Urinary bladder (tissue), 4 donors: ENCODE results near the gene BCL7B. TPM values are rescaled to one million over a fixed set of nuclear protein-coding genes. Genes with fewer than 3 reads are reported as not detected.
A peak's percentile ranks its signal among the peaks of the same experiment; 100 is the strongest.

ENCODE experiments used
- DNase-seq: peaks from one replicate; pipeline ENCODE4 v3.0.0-alpha.2; 2015; ENCODE audit errors: extremely low spot score
- H3K27ac ChIP-seq: one replicate; pipeline ENCODE4 v1.5.1; 2013; ENCODE audit warnings: low read depth, mild to moderate bottlenecking, moderate library complexity
- H3K36me3 ChIP-seq: one replicate; pipeline ENCODE4 v1.6.1; 2013; ENCODE audit warnings: mild to moderate bottlenecking, moderate library complexity; ENCODE audit not compliant: insufficient read depth
- H3K4me1 ChIP-seq: one replicate; pipeline ENCODE4 v1.6.1; 2013; ENCODE audit warnings: mild to moderate bottlenecking, moderate library complexity; ENCODE audit not compliant: insufficient read depth
- H3K4me3 ChIP-seq: one replicate; pipeline ENCODE4 v1.5.1; 2013; ENCODE audit warnings: low read depth, low read length
- WGBS: extraction: QIAGEN DNeasy Blood & Tissue Kit; methylation state at CpG from one replicate; pipeline ENCODE4 v1.1.7; 2013; 5-methylcytosine and 5-hydroxymethylcytosine counted together
- polyA plus RNA-seq: library from polyadenylated mRNA; stranded (reverse); fragments of 200-250 nt; gene quantifications from one replicate; pipeline ENCODE4 v1.2.3, GENCODE V29; 2013
- total RNA-seq: library from RNA; depleted of rRNA; stranded (reverse); fragments of >200 nt; gene quantifications from one replicate; pipeline ENCODE4 v1.2.3, GENCODE V29; 2014
- donor health status: healthy with polysubstance abuse.
- donor health status: healthy.

BCL7B gene
- 6.9 TPM for total RNA-seq
- 79.2 TPM for polyA plus RNA-seq

- no peak for DNase-seq
- H3K4me3 ChIP-seq: peak within 1 kb of the TSS; percentile 83
- WGBS: 5% methylated on average over 83 of the region's 83 CpGs
- H3K27ac ChIP-seq: peak within 1 kb of the TSS; percentile 98
- H3K4me1 ChIP-seq: no peaks in the 10 kb centered on the region
- H3K36me3 ChIP-seq: no peaks in the 10 kb centered on the region
Observed at GRCh38 chr7:73557397-73558257, at the start of gene BCL7B. Gene BCL7B (minus strand): TSS chr7:73557690. CDS start chr7:73557578, 112 bp downstream.

DNA sequence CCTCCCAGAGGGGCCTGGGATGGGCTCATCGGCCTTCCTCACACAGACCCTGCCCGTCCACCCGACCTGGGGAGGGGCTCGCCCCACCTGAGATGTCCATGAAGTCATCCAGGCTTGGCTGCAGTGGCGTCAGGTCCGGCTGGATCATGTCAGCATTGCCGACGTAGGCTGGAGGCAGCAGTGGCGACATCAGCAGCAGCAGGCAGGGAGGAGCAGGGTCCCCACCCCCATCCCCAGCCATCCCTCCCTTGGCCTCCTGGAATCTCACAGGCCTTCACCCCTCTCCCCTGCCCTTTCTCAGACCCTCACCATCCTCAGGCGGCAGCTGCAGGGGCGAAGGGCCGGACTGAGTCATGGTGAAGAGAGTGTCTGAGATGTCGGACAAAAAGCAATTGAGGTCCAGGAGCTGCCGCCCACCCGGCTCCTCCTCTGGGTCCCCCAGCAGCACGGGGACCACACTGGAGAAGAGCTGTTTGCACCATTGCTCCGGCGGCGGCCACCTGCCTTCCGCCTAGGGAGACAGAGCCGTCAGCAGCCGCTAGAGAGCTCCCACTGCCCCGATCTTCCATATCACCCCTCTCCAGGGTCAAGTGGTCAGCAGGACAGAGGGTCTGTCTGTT, 48.2 kb upstream of the BCL7B start:
- 69% methylated on average over 23 of the region's 23 CpGs for WGBS
- DNase-seq: no peak
- Histone ChIP-seq H3K4me3 (no peak overlapping the region), H3K36me3 (no peaks in the 10 kb centered on the region), H3K4me1 (no peaks in the 10 kb centered on the region), H3K27ac (no peak overlapping the region)

- Histone ChIP-seq H3K36me3 (no peaks in the 10 kb centered on the region), H3K4me3 (no peak overlapping the region), H3K27ac (no peak overlapping the region), H3K4me1 (no peaks in the 10 kb centered on the region)
- DNase-seq: no peak
- 74% methylated on average over 22 of the region's 22 CpGs for WGBS
Observed at GRCh38 chr7:73602721-73603651, 45.5 kb upstream of the BCL7B start.

DNA sequence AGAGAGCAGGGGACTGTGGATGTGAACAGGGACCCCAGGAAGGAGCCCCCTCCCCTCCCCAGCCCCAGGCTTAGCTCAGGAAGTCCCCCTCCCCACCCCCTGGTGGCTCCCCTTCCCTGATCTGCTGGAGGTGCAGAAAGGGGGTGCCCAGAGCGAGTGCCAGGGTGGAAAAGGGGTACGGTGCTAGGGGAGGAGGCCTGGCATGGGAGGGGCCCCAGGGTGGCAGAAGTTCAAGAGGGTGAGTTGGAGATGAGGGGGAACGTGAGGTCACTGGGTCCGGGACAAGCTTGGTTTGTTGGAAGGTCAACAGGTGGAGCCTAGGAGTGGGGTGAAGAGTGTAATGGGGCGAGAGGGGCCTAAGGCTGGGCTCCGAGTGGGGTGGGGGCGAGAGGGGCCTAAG, 42.4 kb upstream of the BCL7B start:
- 76% methylated on average over 7 of the region's 7 CpGs for WGBS
- no peaks in the 10 kb centered on the region for H3K36me3 ChIP-seq

DNA sequence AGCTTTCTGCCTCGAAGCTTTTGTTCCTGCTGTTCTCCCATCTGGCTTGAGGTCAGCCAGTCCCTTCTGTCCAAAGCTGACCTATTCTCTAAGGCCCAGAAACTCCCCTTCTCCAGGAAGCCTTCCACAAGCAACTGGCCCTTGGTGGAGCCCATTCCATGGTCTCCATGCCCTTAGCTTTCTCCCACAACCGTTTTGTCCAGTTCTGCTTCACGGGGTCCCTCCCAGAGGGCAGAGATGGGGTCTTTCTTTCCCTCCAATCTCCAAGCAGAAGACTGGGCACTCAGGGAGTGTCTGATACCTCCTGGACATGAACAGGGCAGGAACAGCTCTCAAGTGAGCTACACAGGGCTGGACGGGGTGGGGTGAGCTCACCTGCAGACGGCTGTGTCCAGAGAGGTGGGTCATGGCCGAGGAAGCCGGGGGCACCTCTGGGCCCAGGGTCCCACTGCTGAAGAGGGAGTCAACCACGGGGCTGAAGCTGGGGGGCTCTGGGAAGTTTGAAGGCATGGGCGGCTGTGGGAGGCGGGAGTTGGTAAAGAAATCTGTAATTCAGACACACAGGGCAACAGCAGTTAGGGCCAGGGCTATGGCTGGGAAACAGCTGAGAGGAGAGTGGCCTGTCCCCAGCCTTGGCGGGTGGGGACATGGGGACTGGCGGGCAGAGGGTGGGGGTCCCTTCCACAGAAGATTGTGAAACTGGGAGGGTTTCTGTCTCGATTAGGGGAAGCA, 41.8 kb upstream of the BCL7B start:
- no peaks in the 10 kb centered on the region for H3K36me3 ChIP-seq
- H3K4me1 ChIP-seq: no peaks in the 10 kb centered on the region
- no peak overlapping the region for H3K4me3 ChIP-seq
- H3K27ac ChIP-seq: no peak overlapping the region
- DNase-seq: no peak
- WGBS: 75% methylated on average over 13 of the region's 13 CpGs

More for the DNA sequence above, 42.4 kb upstream of the BCL7B start:
- Histone ChIP-seq H3K4me1 (no peaks in the 10 kb centered on the region), H3K27ac (no peak overlapping the region), H3K4me3 (no peak overlapping the region)
- DNase-seq: no peak

DNA sequence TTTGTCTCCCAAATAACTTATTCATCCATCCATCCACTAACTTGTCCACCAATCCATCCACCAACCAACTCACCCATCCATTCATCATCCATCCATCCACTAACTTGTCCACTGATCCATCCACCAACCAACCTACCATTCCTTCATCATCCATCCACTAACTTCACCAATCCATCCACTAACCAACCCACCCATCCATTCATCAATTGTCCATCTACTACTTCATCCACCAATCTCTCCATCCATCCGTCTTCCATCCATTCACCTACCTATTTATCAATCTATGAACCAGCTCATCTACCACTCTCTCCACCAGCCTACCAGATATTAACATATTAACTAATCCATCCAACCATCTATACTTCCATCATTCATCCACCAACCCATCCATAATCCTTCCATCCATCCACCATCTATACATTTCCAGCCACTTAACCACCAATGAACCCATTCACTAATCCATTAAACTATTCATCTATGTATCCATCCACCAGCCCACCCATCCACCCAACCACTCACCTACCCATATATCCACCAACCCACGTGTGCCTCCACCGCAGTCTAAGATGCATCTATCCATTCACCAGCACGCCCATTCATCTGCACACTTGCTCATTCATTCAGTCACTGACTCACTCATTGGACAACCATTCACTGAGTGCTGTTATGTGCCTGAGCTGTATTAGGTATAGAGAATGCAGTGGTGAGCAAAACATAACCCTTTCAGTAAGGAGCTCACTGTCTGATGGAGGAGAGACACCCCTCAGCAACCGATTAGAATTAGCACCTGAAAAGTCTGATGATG, 40.7 kb upstream of the BCL7B start:
- no peaks in the 10 kb centered on the region for H3K4me1 ChIP-seq
- no peak for DNase-seq
- no peak overlapping the region for H3K27ac ChIP-seq
- no peaks in the 10 kb centered on the region for H3K36me3 ChIP-seq
- H3K4me3 ChIP-seq: no peak overlapping the region
- WGBS: 85% methylated on average over 5 of the region's 5 CpGs

DNA sequence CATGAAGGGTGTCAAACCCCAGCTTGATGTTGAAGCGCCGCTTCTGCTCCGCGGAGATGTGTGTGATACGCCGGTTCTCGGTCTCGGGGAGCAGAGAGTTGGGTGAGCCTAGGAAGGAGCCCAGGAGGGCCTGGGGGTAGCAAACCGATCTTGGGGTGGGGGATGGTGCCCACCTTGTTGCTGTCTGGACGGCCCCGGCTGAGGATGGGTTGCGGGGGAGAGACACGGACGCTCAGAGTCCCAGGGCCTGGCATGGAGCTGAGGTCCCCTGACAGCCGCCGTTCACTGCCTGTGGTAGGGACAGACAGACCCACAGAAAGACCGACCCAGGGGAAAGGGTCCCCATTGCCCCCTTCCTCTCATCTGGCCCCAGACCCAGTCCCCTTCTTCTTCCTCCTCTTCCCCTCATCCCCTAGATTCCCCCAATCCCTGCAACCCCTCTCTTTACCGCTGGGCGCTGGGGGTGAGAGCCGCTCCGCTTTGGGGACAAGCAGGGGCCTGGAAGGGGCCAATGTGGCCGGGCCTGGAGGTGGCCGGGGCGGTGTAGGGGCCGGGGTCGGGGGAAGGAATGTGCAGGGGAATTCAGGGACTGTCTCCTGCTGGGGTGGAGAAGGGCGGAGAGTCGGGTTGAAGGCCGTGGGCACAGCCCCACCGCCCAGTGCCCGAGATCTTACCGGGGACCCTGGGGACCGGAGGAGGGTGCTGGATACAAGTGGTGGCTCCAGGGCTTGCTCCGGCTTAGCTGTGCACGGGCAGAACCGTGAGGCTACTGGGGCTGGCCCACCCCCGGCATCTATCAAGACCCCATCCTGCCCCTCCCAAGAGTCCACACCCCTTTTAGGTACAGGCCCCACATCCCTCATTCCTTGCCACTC, 38.9 kb upstream of the BCL7B start:
- H3K36me3 ChIP-seq: no peaks in the 10 kb centered on the region
- no peaks in the 10 kb centered on the region for H3K4me1 ChIP-seq
- no peak for DNase-seq
- no peak overlapping the region for H3K4me3 ChIP-seq
- no peak overlapping the region for H3K27ac ChIP-seq
- WGBS: 57% methylated on average over 37 of the region's 37 CpGs

DNA sequence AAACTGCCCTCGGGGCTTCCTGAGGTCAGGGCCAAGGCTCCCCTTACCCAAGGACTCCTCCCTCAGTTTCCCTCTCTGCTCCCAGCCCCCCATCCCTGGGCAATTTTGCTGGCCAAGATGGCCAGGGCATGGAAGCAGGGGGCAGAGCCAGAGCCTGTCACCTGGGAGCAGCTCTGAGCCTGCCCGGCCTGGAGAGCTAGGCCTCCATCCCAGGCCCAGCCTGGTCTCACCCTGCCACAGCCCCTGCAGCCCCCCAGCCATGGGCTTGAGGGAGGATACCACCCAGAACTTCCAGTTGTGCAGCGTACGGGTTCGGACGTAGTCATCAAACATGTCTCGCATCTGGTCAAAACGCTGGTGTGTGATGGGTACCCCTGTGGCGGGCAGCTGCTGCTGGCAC, 37.9 kb upstream of the BCL7B start:
- Histone ChIP-seq H3K4me3 (no peak overlapping the region), H3K36me3 (no peaks in the 10 kb centered on the region), H3K4me1 (no peaks in the 10 kb centered on the region), H3K27ac (no peak overlapping the region)
- 89% methylated on average over 9 of the region's 9 CpGs for WGBS
- no peak for DNase-seq

GRCh38 chr7:73593207-73594045, 35.9 kb upstream of the BCL7B start:
- DNase-seq: no peak
- Histone ChIP-seq H3K4me1 (no peaks in the 10 kb centered on the region), H3K4me3 (no peak overlapping the region), H3K36me3 (no peaks in the 10 kb centered on the region), H3K27ac (no peak overlapping the region)
- WGBS: 74% methylated on average over 14 of the region's 14 CpGs

- WGBS: 95% methylated on average over 12 of the region's 12 CpGs
- H3K4me1 ChIP-seq: no peaks in the 10 kb centered on the region
- no peak overlapping the region for H3K27ac ChIP-seq
- no peak for DNase-seq
- H3K36me3 ChIP-seq: no peaks in the 10 kb centered on the region
- no peak overlapping the region for H3K4me3 ChIP-seq
Observed at GRCh38 chr7:73586911-73587310, 29.4 kb upstream of the BCL7B start.

DNA sequence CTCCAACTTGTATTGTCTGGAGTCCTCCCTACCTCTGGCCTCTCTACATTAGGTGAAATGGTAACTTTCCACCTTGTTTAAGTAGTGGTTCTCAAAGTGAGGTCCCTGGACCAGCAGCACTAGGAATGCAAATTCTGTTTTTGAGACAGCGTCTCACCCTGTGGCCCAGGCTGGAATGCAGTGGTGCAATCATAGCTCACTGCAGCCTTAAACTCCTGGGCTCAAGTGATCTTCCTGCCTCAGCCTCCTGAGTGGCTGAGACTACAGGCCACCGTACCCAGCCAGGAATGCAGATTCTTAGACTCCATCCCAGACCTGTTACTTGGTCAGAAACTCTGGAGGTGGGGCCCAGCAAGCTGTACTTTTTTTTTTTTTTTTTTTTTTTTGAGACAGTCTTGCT, 27.7 kb upstream of the BCL7B start:
- no peaks in the 10 kb centered on the region for H3K36me3 ChIP-seq
- DNase-seq: no peak
- WGBS: 74% methylated on average over 2 of the region's 2 CpGs
- H3K4me3 ChIP-seq: no peak overlapping the region
- no peak overlapping the region for H3K27ac ChIP-seq
- H3K4me1 ChIP-seq: no peaks in the 10 kb centered on the region
